HEK293 (cell line): ENCODE data around the gene SUPT3H.

Experiments used
- CTCF ChIA-PET: fragments of 350-600 bp; formaldehyde crosslinking; extraction: SDS; loops from one replicate; lab custom pipeline; 2021; ENCODE audit warnings: antibody characterized with exemption; lab: Yijun Ruan, JAX
- POLR2A ChIA-PET: fragments of 300-600 bp; formaldehyde crosslinking; extraction: SDS; loops from one replicate; lab custom pipeline; 2020; ENCODE audit warnings: antibody characterized with exemption, inconsistent platforms; lab: Yijun Ruan, JAX
- H3K27ac ChIP-seq: fragments of 200-500 bp; sonication (Bioruptor generic); 2 replicates; pipeline ENCODE4 v1.5.1; 2014; ENCODE audit warnings: low read depth, low read length, control low read depth, inconsistent platforms; ENCODE audit errors: extremely low read depth
- H3K36me3 ChIP-seq, 2 experiments: fragments of 200-500 bp in 1 of 2; sonication (Bioruptor generic) in 1 of 2; 1 replicate in 1 of 2; 2 replicates in 1 of 2; pipeline ENCODE4 v1.5.1; 2014 to 2017; ENCODE audit warnings: inconsistent platforms in 2 of 2, low read length in 2 of 2; ENCODE audit not compliant: control insufficient read depth in 2 of 2, insufficient read depth in 1 of 2
- H3K4me1 ChIP-seq: fragments of 200-500 bp; sonication (Bioruptor generic); 2 replicates; pipeline ENCODE4 v1.5.1; 2014; ENCODE audit warnings: mild to moderate bottlenecking, low read length, inconsistent platforms; ENCODE audit not compliant: control insufficient read depth, insufficient read depth
- H3K4me3 ChIP-seq: 2 replicates; pipeline ENCODE4 v1.5.1; 2011; ENCODE audit warnings: low read depth, mild to moderate bottlenecking, control low read depth, low read length, moderate library complexity
- H3K9me3 ChIP-seq: fragments of 200-500 bp; sonication (Bioruptor generic); 2 replicates; pipeline ENCODE4 v1.5.1; 2014; ENCODE audit warnings: low read depth, low read length, inconsistent platforms; ENCODE audit not compliant: control insufficient read depth, insufficient read depth
- KLF7 ChIP-seq: fragments of 450-650 bp; formaldehyde crosslinking; IDR thresholded peaks from 2 replicates; pipeline ENCODE4 v1.5.1; 2016; ENCODE audit warnings: missing biosample characterization, missing genetic modification characterization, borderline replicate concordance
- OVOL3 ChIP-seq: fragments of 450-650 bp; formaldehyde crosslinking; IDR thresholded peaks from 2 replicates; pipeline ENCODE4 v1.5.1; 2016; ENCODE audit warnings: missing biosample characterization, missing genetic modification characterization
- YY2 ChIP-seq: fragments of 450-650 bp; formaldehyde crosslinking; IDR thresholded peaks from 2 replicates; pipeline ENCODE4 v1.5.1; 2016; ENCODE audit warnings: missing biosample characterization, missing genetic modification characterization
- ZNF211 ChIP-seq: fragments of 450-650 bp; formaldehyde crosslinking; IDR thresholded peaks from 2 replicates; pipeline ENCODE4 v1.5.1; 2016; ENCODE audit warnings: low read depth, missing biosample characterization, missing genetic modification characterization
- ZNF214 ChIP-seq: fragments of 450-650 bp; formaldehyde crosslinking; IDR thresholded peaks from 2 replicates; pipeline ENCODE4 v1.5.1; 2017; ENCODE audit warnings: missing biosample characterization, mild to moderate bottlenecking, missing genetic modification characterization, borderline replicate concordance
- ZNF248 ChIP-seq: fragments of 450-650 bp; formaldehyde crosslinking; IDR thresholded peaks from 2 replicates; pipeline ENCODE4 v1.5.1; 2017; ENCODE audit warnings: missing biosample characterization, missing genetic modification characterization
- ZNF311 ChIP-seq: fragments of 450-650 bp; formaldehyde crosslinking; IDR thresholded peaks from 2 replicates; pipeline ENCODE4 v1.5.1; 2017; ENCODE audit warnings: missing biosample characterization, missing genetic modification characterization, borderline replicate concordance
- ZNF341 ChIP-seq: fragments of 450-650 bp; formaldehyde crosslinking; IDR thresholded peaks from 2 replicates; pipeline ENCODE4; 2016; ENCODE audit warnings: low read depth, missing biosample characterization, missing genetic modification characterization
- ZNF394 ChIP-seq: fragments of 450-650 bp; formaldehyde crosslinking; IDR thresholded peaks from 2 replicates; pipeline ENCODE4 v1.5.1; 2016; ENCODE audit warnings: missing biosample characterization, missing genetic modification characterization, mild to moderate bottlenecking, moderate library complexity, borderline replicate concordance
- ZNF521 ChIP-seq: fragments of 450-650 bp; formaldehyde crosslinking; IDR thresholded peaks from 2 replicates; pipeline ENCODE4 v1.5.1; 2017; ENCODE audit warnings: missing biosample characterization, mild to moderate bottlenecking, missing genetic modification characterization
- ZNF585B ChIP-seq: fragments of 450-650 bp; formaldehyde crosslinking; IDR thresholded peaks from 2 replicates; pipeline ENCODE4 v1.5.1; 2016; ENCODE audit warnings: missing biosample characterization, missing genetic modification characterization
- ZNF624 ChIP-seq: fragments of 450-650 bp; formaldehyde crosslinking; IDR thresholded peaks from 2 replicates; pipeline ENCODE4 v1.5.1; 2017; ENCODE audit warnings: missing biosample characterization, missing genetic modification characterization
- ZNF626 ChIP-seq: fragments of 450-650 bp; sonication (Bioruptor Pico); formaldehyde crosslinking; IDR thresholded peaks from 2 replicates; pipeline ENCODE4 v1.5.1; 2018; ENCODE audit warnings: missing biosample characterization, missing genetic modification characterization, inconsistent platforms
- ZNF701 ChIP-seq: fragments of 450-650 bp; formaldehyde crosslinking; IDR thresholded peaks from 2 replicates; pipeline ENCODE4 v1.5.1; 2016; ENCODE audit warnings: missing biosample characterization, missing genetic modification characterization
- ZNF747 ChIP-seq: fragments of 450-650 bp; formaldehyde crosslinking; IDR thresholded peaks from 2 replicates; pipeline ENCODE4 v1.5.1; 2016; ENCODE audit warnings: missing biosample characterization, missing genetic modification characterization
- ZNF791 ChIP-seq: fragments of 450-650 bp; formaldehyde crosslinking; IDR thresholded peaks from 2 replicates; pipeline ENCODE4 v1.5.1; 2016; ENCODE audit warnings: missing biosample characterization, missing genetic modification characterization
- ZNF837 ChIP-seq: fragments of 450-650 bp; formaldehyde crosslinking; IDR thresholded peaks from 2 replicates; pipeline ENCODE4 v1.5.1; 2016; ENCODE audit warnings: missing biosample characterization, missing genetic modification characterization
- ZSCAN23 ChIP-seq: fragments of 450-650 bp; formaldehyde crosslinking; IDR thresholded peaks from 2 replicates; pipeline ENCODE4 v1.5.1; 2016; ENCODE audit warnings: missing biosample characterization, missing genetic modification characterization
- TF ChIP-seq, protein P1 (sequence below): fragments of 450-650 bp; formaldehyde crosslinking; conservative IDR thresholded peaks from 2 replicates; pipeline ENCODE4 v1.5.1; 2016; ENCODE audit warnings: low read depth, missing biosample characterization, missing genetic modification characterization
- TF ChIP-seq, protein P2 (sequence below): fragments of 450-650 bp; formaldehyde crosslinking; IDR thresholded peaks from 2 replicates; pipeline ENCODE4 v1.5.1; 2017; ENCODE audit warnings: missing biosample characterization, missing genetic modification characterization
- TF ChIP-seq, protein P3 (sequence below): fragments of 450-650 bp; formaldehyde crosslinking; IDR thresholded peaks from 2 replicates; pipeline ENCODE4 v1.5.1; 2016; ENCODE audit warnings: missing biosample characterization, missing genetic modification characterization
- TF ChIP-seq, protein P4 (sequence below): fragments of 450-650 bp; formaldehyde crosslinking; IDR thresholded peaks from 2 replicates; pipeline ENCODE4 v1.5.1; 2016; ENCODE audit warnings: missing biosample characterization, missing genetic modification characterization
- TF ChIP-seq, protein P5 (sequence below): fragments of 450-650 bp; formaldehyde crosslinking; IDR thresholded peaks from 2 replicates; pipeline ENCODE4 v1.5.1; 2016; ENCODE audit warnings: missing biosample characterization, missing genetic modification characterization

The SUPT3H gene

DNA sequence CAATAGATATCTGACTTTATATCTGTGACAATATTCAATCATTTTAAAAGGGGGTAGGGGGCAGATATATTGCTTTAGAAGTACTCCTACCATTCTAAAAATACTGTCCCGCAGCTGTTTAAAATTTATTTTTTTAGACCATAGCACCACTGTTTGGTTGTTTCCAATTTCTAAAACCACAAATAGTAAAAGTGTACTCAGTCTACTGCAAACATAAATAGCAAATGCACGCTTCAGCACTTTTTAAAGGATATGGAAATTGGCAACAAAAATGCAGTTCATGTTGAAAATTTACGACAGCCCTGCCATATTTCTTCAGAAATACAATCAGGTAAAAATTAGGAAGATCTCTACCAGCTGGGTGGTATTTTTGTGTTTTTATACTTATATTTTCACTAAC lies 181.6 kb downstream of the SUPT3H start:
- ChIA-PET POLR2A (no interaction called here), CTCF (interaction anchor here (0.7 kb wide), 1 partner anchor 118 kb away, joined by 3 read pairs; no protein-coding TSS in a partner anchor)
- Histone ChIP-seq H3K27ac (no peak overlapping the region), H3K36me3 (no peaks in the 10 kb centered on the region), H3K9me3 (no peaks in the 10 kb centered on the region), H3K4me3 (no peak overlapping the region), H3K4me1 (no peaks in the 10 kb centered on the region)
- TF ChIP-seq YY2: no peak
- no peak for TF ChIP-seq ZNF394 (tag by site-specific recombination)
- no peak for TF ChIP-seq ZNF624 (tag by site-specific recombination)
- no peak for TF ChIP-seq OVOL3 (tag by site-specific recombination)
- TF ChIP-seq ZSCAN23 (tag by site-specific recombination): no peak
- TF ChIP-seq, protein P1, sequence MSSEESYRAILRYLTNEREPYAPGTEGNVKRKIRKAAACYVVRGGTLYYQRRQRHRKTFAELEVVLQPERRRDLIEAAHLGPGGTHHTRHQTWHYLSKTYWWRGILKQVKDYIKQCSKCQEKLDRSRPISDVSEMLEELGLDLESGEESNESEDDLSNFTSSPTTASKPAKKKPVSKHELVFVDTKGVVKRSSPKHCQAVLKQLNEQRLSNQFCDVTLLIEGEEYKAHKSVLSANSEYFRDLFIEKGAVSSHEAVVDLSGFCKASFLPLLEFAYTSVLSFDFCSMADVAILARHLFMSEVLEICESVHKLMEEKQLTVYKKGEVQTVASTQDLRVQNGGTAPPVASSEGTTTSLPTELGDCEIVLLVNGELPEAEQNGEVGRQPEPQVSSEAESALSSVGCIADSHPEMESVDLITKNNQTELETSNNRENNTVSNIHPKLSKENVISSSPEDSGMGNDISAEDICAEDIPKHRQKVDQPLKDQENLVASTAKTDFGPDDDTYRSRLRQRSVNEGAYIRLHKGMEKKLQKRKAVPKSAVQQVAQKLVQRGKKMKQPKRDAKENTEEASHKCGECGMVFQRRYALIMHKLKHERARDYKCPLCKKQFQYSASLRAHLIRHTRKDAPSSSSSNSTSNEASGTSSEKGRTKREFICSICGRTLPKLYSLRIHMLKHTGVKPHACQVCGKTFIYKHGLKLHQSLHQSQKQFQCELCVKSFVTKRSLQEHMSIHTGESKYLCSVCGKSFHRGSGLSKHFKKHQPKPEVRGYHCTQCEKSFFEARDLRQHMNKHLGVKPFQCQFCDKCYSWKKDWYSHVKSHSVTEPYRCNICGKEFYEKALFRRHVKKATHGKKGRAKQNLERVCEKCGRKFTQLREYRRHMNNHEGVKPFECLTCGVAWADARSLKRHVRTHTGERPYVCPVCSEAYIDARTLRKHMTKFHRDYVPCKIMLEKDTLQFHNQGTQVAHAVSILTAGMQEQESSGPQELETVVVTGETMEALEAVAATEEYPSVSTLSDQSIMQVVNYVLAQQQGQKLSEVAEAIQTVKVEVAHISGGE (tag by site-specific recombination): no peak
- no peak for TF ChIP-seq ZNF791 (tag by site-specific recombination)
- TF ChIP-seq, protein P2, sequence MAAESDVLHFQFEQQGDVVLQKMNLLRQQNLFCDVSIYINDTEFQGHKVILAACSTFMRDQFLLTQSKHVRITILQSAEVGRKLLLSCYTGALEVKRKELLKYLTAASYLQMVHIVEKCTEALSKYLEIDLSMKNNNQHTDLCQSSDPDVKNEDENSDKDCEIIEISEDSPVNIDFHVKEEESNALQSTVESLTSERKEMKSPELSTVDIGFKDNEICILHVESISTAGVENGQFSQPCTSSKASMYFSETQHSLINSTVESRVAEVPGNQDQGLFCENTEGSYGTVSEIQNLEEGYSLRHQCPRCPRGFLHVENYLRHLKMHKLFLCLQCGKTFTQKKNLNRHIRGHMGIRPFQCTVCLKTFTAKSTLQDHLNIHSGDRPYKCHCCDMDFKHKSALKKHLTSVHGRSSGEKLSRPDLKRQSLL (tag by site-specific recombination): no peak
- TF ChIP-seq, protein P3, sequence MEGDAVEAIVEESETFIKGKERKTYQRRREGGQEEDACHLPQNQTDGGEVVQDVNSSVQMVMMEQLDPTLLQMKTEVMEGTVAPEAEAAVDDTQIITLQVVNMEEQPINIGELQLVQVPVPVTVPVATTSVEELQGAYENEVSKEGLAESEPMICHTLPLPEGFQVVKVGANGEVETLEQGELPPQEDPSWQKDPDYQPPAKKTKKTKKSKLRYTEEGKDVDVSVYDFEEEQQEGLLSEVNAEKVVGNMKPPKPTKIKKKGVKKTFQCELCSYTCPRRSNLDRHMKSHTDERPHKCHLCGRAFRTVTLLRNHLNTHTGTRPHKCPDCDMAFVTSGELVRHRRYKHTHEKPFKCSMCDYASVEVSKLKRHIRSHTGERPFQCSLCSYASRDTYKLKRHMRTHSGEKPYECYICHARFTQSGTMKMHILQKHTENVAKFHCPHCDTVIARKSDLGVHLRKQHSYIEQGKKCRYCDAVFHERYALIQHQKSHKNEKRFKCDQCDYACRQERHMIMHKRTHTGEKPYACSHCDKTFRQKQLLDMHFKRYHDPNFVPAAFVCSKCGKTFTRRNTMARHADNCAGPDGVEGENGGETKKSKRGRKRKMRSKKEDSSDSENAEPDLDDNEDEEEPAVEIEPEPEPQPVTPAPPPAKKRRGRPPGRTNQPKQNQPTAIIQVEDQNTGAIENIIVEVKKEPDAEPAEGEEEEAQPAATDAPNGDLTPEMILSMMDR (tag by site-specific recombination): no peak
- no peak for TF ChIP-seq ZNF248 (tag by site-specific recombination)
- no peak for TF ChIP-seq ZNF701 (tag by site-specific recombination)
- no peak for TF ChIP-seq ZNF214 (tag by site-specific recombination)
- no peak for TF ChIP-seq ZNF211 (tag by site-specific recombination)
- TF ChIP-seq, protein P4, sequence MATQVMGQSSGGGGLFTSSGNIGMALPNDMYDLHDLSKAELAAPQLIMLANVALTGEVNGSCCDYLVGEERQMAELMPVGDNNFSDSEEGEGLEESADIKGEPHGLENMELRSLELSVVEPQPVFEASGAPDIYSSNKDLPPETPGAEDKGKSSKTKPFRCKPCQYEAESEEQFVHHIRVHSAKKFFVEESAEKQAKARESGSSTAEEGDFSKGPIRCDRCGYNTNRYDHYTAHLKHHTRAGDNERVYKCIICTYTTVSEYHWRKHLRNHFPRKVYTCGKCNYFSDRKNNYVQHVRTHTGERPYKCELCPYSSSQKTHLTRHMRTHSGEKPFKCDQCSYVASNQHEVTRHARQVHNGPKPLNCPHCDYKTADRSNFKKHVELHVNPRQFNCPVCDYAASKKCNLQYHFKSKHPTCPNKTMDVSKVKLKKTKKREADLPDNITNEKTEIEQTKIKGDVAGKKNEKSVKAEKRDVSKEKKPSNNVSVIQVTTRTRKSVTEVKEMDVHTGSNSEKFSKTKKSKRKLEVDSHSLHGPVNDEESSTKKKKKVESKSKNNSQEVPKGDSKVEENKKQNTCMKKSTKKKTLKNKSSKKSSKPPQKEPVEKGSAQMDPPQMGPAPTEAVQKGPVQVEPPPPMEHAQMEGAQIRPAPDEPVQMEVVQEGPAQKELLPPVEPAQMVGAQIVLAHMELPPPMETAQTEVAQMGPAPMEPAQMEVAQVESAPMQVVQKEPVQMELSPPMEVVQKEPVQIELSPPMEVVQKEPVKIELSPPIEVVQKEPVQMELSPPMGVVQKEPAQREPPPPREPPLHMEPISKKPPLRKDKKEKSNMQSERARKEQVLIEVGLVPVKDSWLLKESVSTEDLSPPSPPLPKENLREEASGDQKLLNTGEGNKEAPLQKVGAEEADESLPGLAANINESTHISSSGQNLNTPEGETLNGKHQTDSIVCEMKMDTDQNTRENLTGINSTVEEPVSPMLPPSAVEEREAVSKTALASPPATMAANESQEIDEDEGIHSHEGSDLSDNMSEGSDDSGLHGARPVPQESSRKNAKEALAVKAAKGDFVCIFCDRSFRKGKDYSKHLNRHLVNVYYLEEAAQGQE (tag by site-specific recombination): no peak
- TF ChIP-seq ZNF521 (tag by site-specific recombination): no peak

DNA sequence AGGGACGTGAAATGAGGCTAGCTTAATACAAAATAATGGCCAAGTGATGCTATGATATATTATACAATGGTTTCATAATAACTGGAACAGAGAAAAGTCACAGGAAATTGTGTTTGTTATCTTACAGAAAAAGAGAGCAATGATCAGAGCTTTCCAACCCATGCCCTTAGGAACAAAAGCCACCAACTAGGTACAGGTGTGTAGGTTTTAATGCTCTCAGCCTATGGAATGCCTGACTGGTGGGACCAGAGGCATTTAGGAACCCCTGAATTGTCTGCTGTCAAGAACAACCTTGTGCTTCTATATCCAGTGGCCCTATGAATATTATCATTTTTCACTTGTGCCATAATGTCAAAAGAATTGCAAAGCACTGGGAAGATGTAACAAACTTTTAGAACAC lies 182.6 kb downstream of the SUPT3H start:
- no peaks in the 10 kb centered on the region for H3K9me3 ChIP-seq
- H3K4me3 ChIP-seq: no peak overlapping the region
- ChIA-PET CTCF (no interaction called here), POLR2A (no interaction called here)
- no peak for TF ChIP-seq ZNF837 (tag by site-specific recombination)
- TF ChIP-seq, protein P5, sequence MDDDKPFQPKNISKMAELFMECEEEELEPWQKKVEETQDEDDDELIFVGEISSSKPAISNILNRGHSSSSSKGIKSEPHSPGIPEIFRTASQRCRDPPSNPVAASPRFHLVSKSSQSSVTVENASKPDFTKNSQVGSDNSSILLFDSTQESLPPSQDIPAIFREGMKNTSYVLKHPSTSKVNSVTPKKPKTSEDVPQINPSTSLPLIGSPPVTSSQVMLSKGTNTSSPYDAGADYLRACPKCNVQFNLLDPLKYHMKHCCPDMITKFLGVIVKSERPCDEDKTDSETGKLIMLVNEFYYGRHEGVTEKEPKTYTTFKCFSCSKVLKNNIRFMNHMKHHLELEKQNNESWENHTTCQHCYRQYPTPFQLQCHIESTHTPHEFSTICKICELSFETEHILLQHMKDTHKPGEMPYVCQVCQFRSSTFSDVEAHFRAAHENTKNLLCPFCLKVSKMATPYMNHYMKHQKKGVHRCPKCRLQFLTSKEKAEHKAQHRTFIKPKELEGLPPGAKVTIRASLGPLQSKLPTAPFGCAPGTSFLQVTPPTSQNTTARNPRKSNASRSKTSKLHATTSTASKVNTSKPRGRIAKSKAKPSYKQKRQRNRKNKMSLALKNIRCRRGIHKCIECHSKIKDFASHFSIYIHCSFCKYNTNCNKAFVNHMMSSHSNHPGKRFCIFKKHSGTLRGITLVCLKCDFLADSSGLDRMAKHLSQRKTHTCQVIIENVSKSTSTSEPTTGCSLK (tag by site-specific recombination): no peak
- TF ChIP-seq KLF7: no peak
- no peak for TF ChIP-seq ZNF626
- no peak for TF ChIP-seq ZNF585B (tag by site-specific recombination)
- TF ChIP-seq ZNF747 (tag by site-specific recombination): no peak
- no peak for TF ChIP-seq ZNF341 (tag by site-specific recombination)
- TF ChIP-seq ZNF311 (tag by site-specific recombination): no peak
- no peak overlapping the region for H3K27ac ChIP-seq
- no peaks in the 10 kb centered on the region for H3K4me1 ChIP-seq
- no peaks in the 10 kb centered on the region for H3K36me3 ChIP-seq
